Cardiac fibroblast (primary cell): ENCODE data around the gene GID4.
A peak's percentile ranks its signal among the peaks of the same experiment; 100 is the strongest.

Experiments
- DNase-seq, 2 donors: peaks; one replicate each; pipeline versions ENCODE4 v3.0.0 to v3.0.0-alpha.2; 2010; ENCODE audit warnings: low read depth in 2 of 2
- H3K4me3 ChIP-seq, 2 donors: replicated peaks in 1 of 2; 1 replicate in 1 of 2; 2 replicates in 1 of 2; pipeline ENCODE4 v1.5.1; 2011; ENCODE audit warnings: low read depth in 2 of 2, low read length in 2 of 2, mild to moderate bottlenecking in 2 of 2, moderate library complexity in 1 of 2
- CTCF ChIP-seq: IDR thresholded peaks from one replicate; pipeline ENCODE4 v1.5.1; 2011; ENCODE audit warnings: low read depth, mild to moderate bottlenecking, low read length, inconsistent platforms

Gene GID4

GRCh38 chr17:18074566-18075272 lies 35.5 kb downstream of the GID4 start:
- TF ChIP-seq CTCF: no peak
- DNase-seq: no peak
- no peak overlapping the region for H3K4me3 ChIP-seq

DNA sequence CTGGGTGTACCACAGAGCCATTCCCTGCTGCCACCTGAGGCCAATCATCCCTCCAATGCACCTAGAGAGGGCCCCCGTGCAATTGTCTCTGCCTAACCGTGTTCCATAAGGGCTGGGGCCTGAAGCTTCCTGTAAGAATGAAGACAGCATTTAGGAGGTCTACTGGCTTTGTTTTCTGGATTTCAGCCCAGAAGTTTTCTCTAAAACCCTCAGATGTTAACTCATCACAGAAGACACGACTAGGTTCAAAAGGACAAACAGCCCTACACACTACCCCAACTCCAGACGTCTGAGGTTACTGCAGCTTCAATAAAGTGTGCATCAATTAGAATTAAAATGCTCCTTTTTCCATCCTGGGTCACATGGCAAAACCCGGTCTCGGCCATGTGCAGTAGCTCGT lies 37.7 kb downstream of the GID4 start:
- H3K4me3 ChIP-seq: no peak overlapping the region
- no peak for TF ChIP-seq CTCF
- DNase-seq: peak in 1 of 2 donors; percentile 22

DNA sequence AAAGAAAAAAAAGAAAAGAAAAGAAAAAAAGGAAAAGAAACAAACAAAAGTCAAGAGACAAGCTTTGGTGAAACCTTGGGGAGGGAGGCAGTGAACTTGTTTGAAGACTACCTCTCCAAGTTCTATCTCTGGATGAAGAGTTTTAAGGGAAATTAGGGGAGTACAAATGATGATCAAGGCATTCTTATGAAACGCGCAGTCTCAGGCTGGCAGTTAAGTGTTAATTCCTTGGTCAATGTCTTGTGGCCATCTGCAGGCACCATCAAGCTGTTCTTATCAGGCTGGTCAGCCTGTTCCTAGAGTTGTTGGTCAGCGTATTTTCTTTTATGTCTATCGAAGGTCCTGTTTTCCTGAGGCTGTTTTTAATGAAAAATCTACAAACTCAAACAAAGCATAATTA lies 40.3 kb downstream of the GID4 start:
- no peak for TF ChIP-seq CTCF
- no peak overlapping the region for H3K4me3 ChIP-seq
- DNase-seq: no peak

- H3K4me3 ChIP-seq: no peak overlapping the region
- TF ChIP-seq CTCF: no peak
- no peak for DNase-seq
These were observed 45.0 kb downstream of the GID4 start for GRCh38 chr17:18084256-18084655.

- DNase-seq: peak; percentile 94 to 95
- no peak for TF ChIP-seq CTCF
These were observed 48.6 kb downstream of the GID4 start, which contains the start of gene DRG2 for GRCh38 chr17:18087610-18088491. TSS of gene DRG2 (plus strand) at chr17:18087948. CDS start at chr17:18088024, 76 bp downstream.

DNA sequence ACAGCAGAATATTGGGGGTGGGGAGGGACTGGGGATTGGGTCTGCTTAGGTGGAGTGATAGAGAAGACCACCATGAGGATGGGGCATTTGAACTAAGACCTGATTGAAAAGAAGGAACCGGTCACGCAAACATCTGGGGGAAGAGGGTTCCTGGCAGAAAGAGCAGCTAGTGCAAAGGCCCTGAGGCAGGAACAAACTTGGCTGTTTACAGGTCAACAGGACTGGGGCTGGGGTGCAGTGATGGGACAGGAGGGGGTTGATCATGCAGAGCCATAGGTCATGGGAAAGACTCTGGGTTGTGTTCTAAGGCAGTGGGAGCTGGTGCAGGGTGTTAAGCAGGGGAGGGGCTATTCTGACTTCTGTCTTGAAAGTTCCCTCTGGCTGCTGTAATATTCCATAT lies 50.4 kb downstream of the GID4 start:
- H3K4me3 ChIP-seq: no peak overlapping the region
- no peak for DNase-seq
- TF ChIP-seq CTCF: no peak

More at GRCh38 chr17:18087610-18088491, 48.6 kb downstream of the GID4 start, which contains the start of gene DRG2:
- H3K4me3 ChIP-seq: peak within 1 kb of the TSS; percentile 94 to 98
